ENCODE measurements around the gene ZNF133.

ZNF133 gene

DNA sequence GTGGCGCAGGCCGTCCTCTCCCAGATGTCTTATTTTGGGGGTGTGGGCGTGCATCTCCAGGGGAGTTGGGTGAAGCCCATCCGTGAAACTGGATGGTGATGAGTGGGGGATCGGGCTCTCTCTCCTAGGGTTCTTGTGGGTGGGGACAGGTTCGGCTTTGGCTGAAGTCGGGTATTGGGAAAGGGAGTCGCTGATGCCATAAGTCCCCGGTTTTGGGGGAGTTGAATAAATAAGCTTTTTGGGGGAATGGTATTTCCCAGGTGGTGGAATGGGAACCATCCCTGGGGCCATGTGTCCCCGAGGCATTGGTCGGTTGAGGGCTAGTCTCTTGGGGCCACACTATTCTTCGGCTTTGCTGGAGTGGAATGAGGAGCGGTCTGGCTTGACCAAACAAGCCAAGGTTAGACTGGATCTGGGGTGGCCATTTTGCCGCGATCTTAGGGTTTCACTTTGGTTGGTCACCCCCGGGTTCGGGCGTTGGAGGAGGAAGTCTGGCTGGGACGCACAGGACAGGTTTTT lies 481 bp downstream of the ZNF133 start:
- DNase-seq = peak; percentile 17
- in situ Hi-C loops (cut with HindIII; ENCODE audit: low pct_ligation_motif_present, low sequenced_read_pairs) = no loop called here

DNA sequence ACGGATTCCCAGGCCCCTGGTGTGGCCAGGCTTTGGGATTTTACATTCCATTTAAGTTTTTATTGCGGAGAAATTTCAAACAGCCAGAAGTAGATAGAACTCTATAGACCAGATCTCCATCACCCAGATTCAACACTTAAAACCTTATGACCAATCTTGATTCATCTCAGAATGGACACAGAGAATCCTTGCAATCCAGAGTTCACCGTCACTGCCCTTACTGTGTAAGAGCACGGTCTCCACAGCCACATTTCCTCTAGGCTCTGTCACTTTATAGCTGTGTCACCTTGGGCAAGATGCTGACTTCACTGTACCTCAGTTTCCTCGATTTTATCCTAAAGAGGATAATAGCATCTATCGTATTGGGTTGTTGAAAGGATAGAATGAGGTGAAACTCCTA lies 979 bp downstream of the ZNF133 start:
- in situ Hi-C loops (cut with HindIII; ENCODE audit: low pct_ligation_motif_present, low sequenced_read_pairs) = no loop called here
- DNase-seq = no peak
- Histone ChIP-seq H3K27ac (no peak overlapping the region), H3K36me3 (replicated peaks) (no peaks in the 10 kb centered on the region), H3K4me3 (ENCODE audit: low read depth, low read length) (peak overlapping the region; percentile 96), H3K27me3 (replicated peaks) (no peaks in the 10 kb centered on the region)
- TF ChIP-seq, protein P1, sequence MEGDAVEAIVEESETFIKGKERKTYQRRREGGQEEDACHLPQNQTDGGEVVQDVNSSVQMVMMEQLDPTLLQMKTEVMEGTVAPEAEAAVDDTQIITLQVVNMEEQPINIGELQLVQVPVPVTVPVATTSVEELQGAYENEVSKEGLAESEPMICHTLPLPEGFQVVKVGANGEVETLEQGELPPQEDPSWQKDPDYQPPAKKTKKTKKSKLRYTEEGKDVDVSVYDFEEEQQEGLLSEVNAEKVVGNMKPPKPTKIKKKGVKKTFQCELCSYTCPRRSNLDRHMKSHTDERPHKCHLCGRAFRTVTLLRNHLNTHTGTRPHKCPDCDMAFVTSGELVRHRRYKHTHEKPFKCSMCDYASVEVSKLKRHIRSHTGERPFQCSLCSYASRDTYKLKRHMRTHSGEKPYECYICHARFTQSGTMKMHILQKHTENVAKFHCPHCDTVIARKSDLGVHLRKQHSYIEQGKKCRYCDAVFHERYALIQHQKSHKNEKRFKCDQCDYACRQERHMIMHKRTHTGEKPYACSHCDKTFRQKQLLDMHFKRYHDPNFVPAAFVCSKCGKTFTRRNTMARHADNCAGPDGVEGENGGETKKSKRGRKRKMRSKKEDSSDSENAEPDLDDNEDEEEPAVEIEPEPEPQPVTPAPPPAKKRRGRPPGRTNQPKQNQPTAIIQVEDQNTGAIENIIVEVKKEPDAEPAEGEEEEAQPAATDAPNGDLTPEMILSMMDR (IDR thresholded peaks at IDR 0.05; ENCODE audit: low read depth, low read length, missing control alignments) = no peak

More for the DNA sequence above, 481 bp downstream of the ZNF133 start:
- peak overlapping the region; percentile 96 for H3K4me3 ChIP-seq (ENCODE audit: low read depth, low read length)
- TF ChIP-seq, protein P1 (IDR thresholded peaks at IDR 0.05; ENCODE audit: low read depth, low read length, missing control alignments) = no peak
- H3K27ac ChIP-seq = peak overlapping the region; percentile 93
- H3K36me3 ChIP-seq (replicated peaks) = no peaks in the 10 kb centered on the region
- H3K27me3 ChIP-seq (replicated peaks) = no peaks in the 10 kb centered on the region

GRCh38 chr20:18299364-18299763 lies 11.0 kb downstream of the ZNF133 start:
- Histone ChIP-seq H3K36me3 (replicated peaks) (no peaks in the 10 kb centered on the region), H3K27ac (no peak overlapping the region), H3K27me3 (replicated peaks) (no peaks in the 10 kb centered on the region), H3K4me3 (ENCODE audit: low read depth, low read length) (no peak overlapping the region)
- in situ Hi-C loops (cut with HindIII; ENCODE audit: low pct_ligation_motif_present, low sequenced_read_pairs) = no loop called here
- TF ChIP-seq, protein P1 (IDR thresholded peaks at IDR 0.05; ENCODE audit: low read depth, low read length, missing control alignments) = no peak
- no peak for DNase-seq

DNA sequence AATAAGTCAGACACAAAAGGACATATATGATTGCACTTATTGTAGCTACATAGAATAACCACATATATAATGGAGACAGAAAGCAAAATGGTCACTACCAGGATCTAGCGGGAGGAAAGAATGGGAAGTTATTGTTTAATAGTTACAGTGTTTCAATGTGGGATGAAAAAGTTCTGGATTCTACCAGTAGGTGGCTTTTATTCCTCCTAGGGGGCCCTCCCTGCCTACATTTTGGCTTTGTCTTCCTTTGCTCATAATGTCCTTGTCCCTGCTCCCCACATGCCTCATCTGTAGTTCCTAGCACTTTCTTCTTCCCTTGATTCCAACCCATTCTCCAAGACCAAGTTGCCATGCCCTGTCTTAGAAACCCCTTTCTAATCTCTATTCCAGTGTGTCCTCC lies 16.3 kb downstream of the ZNF133 start:
- Histone ChIP-seq H3K4me3 (ENCODE audit: low read depth, low read length) (no peak overlapping the region), H3K27me3 (replicated peaks) (no peaks in the 10 kb centered on the region), H3K36me3 (replicated peaks) (peaks cover 10% of the 10 kb centered on the region), H3K27ac (no peak overlapping the region)
- in situ Hi-C loops (cut with HindIII; ENCODE audit: low pct_ligation_motif_present, low sequenced_read_pairs) = no loop called here
- TF ChIP-seq, protein P1 (IDR thresholded peaks at IDR 0.05; ENCODE audit: low read depth, low read length, missing control alignments) = peak; percentile 47
- DNase-seq = no peak

- in situ Hi-C loops (cut with HindIII; ENCODE audit: low pct_ligation_motif_present, low sequenced_read_pairs) = no loop called here
- no peak for DNase-seq
- Histone ChIP-seq H3K27me3 (replicated peaks) (no peaks in the 10 kb centered on the region), H3K36me3 (replicated peaks) (peaks cover 12% of the 10 kb centered on the region), H3K27ac (no peak overlapping the region), H3K4me3 (ENCODE audit: low read depth, low read length) (no peak overlapping the region)
- TF ChIP-seq, protein P1 (IDR thresholded peaks at IDR 0.05; ENCODE audit: low read depth, low read length, missing control alignments) = no peak
These were observed 19.0 kb downstream of the ZNF133 start for GRCh38 chr20:18307301-18307700.

GRCh38 chr20:18310051-18310450 lies 21.7 kb downstream of the ZNF133 start:
- H3K27ac ChIP-seq = no peak overlapping the region
- H3K4me3 ChIP-seq (ENCODE audit: low read depth, low read length) = no peak overlapping the region
- peaks cover 13% of the 10 kb centered on the region for H3K36me3 ChIP-seq (replicated peaks)
- TF ChIP-seq, protein P1 (IDR thresholded peaks at IDR 0.05; ENCODE audit: low read depth, low read length, missing control alignments) = no peak
- in situ Hi-C loops (cut with HindIII; ENCODE audit: low pct_ligation_motif_present, low sequenced_read_pairs) = no loop called here
- DNase-seq = no peak
- H3K27me3 ChIP-seq (replicated peaks) = no peaks in the 10 kb centered on the region

Data from brain microvascular endothelial cell (primary cell).